Measurements from ENCODE around the gene ROS1.
"Not testable (repeated sequence)": the region's sequence is repeated elsewhere in the genome, so short reads cannot be mapped to it uniquely, and the experiment has no call there.

Gene ROS1

DNA sequence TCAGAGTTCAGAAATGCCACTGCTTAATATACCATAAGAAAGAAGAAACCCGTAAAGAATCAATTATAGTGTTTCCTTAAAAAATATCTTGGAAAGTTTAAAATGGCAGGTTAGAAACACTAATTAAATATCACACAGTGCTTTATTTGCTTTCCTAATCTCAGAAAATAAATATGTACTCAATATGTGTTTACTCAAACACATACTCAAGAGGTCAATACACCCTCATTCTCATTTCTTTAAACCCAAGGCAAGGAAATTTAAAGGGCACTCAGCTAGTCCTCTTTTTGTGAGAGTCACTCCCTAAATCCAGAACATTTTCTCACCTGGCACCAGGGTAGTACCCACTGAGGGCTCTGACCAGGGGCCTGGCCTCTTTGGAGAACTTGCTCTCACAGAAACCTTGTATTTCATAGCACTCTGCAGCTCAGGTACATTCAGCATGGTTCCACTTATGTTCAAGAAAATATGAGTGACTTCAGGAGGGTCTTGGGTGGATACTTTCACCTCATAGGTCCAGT, 38.2 kb downstream of the ROS1 start:
- Histone ChIP-seq H3K9me3 (ENCODE audit: control insufficient read depth, low read length) (no peaks in the 10 kb centered on the region), H3K36me3 (ENCODE audit: control insufficient read depth, insufficient read depth, low read length) (no peaks in the 10 kb centered on the region), H3K27me3 (ENCODE audit: control insufficient read depth, insufficient read depth, low read length, poor library complexity, severe bottlenecking) (no peaks in the 10 kb centered on the region), H3K4me3 (ENCODE audit: insufficient read depth, low read depth, low read length) (no peak overlapping the region), H3K27ac (ENCODE audit: insufficient read depth, low read depth, low read length, poor library complexity, severe bottlenecking) (no peak overlapping the region), H3K4me1 (ENCODE audit: control insufficient read depth, insufficient read depth, low read length) (no peaks in the 10 kb centered on the region)
- 83% methylated on average over 1 of the region's 1 CpG; no CpG with 5 or more reads in 1 of the 2 experiments for WGBS, 2 experiments

DNA sequence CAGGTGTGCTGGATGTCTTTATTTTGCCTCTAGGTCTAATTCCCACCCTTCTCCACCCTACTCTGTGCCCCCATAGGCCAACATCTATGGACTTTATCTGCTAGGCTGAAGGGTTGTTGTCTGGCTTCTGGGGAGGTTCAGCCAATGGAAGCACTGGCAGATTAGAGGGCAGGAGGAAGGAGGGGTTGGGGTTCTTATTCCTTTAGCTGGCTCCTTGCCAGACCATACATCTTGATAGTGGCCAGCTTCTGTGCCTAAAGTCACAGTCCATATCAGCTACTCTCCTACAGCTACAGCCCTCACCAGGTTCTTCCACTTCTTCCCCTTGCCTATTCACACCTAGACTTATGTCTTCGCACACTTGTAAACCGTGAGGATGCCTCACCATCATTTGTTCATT, 41.1 kb downstream of the ROS1 start:
- H3K9me3 ChIP-seq (ENCODE audit: control insufficient read depth, low read length): no peaks in the 10 kb centered on the region
- H3K27me3 ChIP-seq (ENCODE audit: control insufficient read depth, insufficient read depth, low read length, poor library complexity, severe bottlenecking): no peaks in the 10 kb centered on the region
- WGBS, 2 experiments: 93 to 94% methylated on average over 2 of the region's 2 CpGs
- H3K36me3 ChIP-seq (ENCODE audit: control insufficient read depth, insufficient read depth, low read length): no peaks in the 10 kb centered on the region
- no peak overlapping the region for H3K4me3 ChIP-seq (ENCODE audit: insufficient read depth, low read depth, low read length)
- H3K4me1 ChIP-seq (ENCODE audit: control insufficient read depth, insufficient read depth, low read length): no peaks in the 10 kb centered on the region
- no peak overlapping the region for H3K27ac ChIP-seq (ENCODE audit: insufficient read depth, low read depth, low read length, poor library complexity, severe bottlenecking)

GRCh38 chr6:117381749-117382148, 44.0 kb downstream of the ROS1 start:
- 90% methylated on average over 2 of the region's 2 CpGs for WGBS, 2 experiments
- Histone ChIP-seq H3K9me3 (ENCODE audit: control insufficient read depth, low read length) (no peaks in the 10 kb centered on the region), H3K27ac (ENCODE audit: insufficient read depth, low read depth, low read length, poor library complexity, severe bottlenecking) (no peak overlapping the region), H3K4me3 (ENCODE audit: insufficient read depth, low read depth, low read length) (no peak overlapping the region), H3K4me1 (ENCODE audit: control insufficient read depth, insufficient read depth, low read length) (no peaks in the 10 kb centered on the region), H3K27me3 (ENCODE audit: control insufficient read depth, insufficient read depth, low read length, poor library complexity, severe bottlenecking) (no peaks in the 10 kb centered on the region), H3K36me3 (ENCODE audit: control insufficient read depth, insufficient read depth, low read length) (no peaks in the 10 kb centered on the region)

- Histone ChIP-seq H3K4me3 (ENCODE audit: insufficient read depth, low read depth, low read length) (no peak overlapping the region), H3K27me3 (ENCODE audit: control insufficient read depth, insufficient read depth, low read length, poor library complexity, severe bottlenecking) (no peaks in the 10 kb centered on the region), H3K27ac (ENCODE audit: insufficient read depth, low read depth, low read length, poor library complexity, severe bottlenecking) (no peak overlapping the region), H3K4me1 (ENCODE audit: control insufficient read depth, insufficient read depth, low read length) (no peaks in the 10 kb centered on the region), H3K9me3 (ENCODE audit: control insufficient read depth, low read length) (no peaks in the 10 kb centered on the region), H3K36me3 (ENCODE audit: control insufficient read depth, insufficient read depth, low read length) (no peaks in the 10 kb centered on the region)
- 92 to 98% methylated on average over 2 of the region's 2 CpGs for WGBS, 2 experiments
Measured at GRCh38 chr6:117380298-117380697, 45.4 kb downstream of the ROS1 start.

GRCh38 chr6:117375446-117375845, 50.3 kb downstream of the ROS1 start:
- Histone ChIP-seq H3K9me3 (ENCODE audit: control insufficient read depth, low read length) (no peaks in the 10 kb centered on the region), H3K27me3 (ENCODE audit: control insufficient read depth, insufficient read depth, low read length, poor library complexity, severe bottlenecking) (no peaks in the 10 kb centered on the region), H3K4me1 (ENCODE audit: control insufficient read depth, insufficient read depth, low read length) (no peaks in the 10 kb centered on the region), H3K27ac (ENCODE audit: insufficient read depth, low read depth, low read length, poor library complexity, severe bottlenecking) (no peak overlapping the region), H3K36me3 (ENCODE audit: control insufficient read depth, insufficient read depth, low read length) (no peaks in the 10 kb centered on the region), H3K4me3 (ENCODE audit: insufficient read depth, low read depth, low read length) (no peak overlapping the region)

- WGBS, 2 experiments: 92 to 93% methylated on average over 33 of the region's 33 CpGs
Measured at GRCh38 chr6:117373211-117373813, 52.4 kb downstream of the ROS1 start.

DNA sequence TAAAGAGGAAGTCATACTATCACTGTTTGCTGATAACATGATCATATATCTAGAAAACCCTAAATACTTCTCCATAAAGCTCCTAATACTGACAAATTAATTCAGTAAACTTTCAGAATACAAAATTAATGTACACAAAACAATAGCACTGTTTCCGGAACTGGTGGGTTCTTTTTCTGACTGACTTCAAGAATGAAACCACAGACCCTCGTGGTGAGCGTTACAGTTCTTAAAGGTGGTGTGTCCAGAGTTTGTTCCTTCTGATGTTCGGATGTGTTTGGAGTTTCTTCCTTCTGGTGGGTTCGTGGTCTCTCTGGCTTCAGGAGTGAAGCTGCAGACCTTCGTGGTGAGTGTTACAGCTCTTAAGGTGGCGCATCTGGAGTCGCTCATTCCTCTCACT, 53.5 kb downstream of the ROS1 start:
- H3K9me3 ChIP-seq (ENCODE audit: control insufficient read depth, low read length); H3K27ac ChIP-seq (ENCODE audit: insufficient read depth, low read depth, low read length, poor library complexity, severe bottlenecking); H3K4me3 ChIP-seq (ENCODE audit: insufficient read depth, low read depth, low read length); H3K27me3 ChIP-seq (ENCODE audit: control insufficient read depth, insufficient read depth, low read length, poor library complexity, severe bottlenecking); H3K36me3 ChIP-seq (ENCODE audit: control insufficient read depth, insufficient read depth, low read length); H3K4me1 ChIP-seq (ENCODE audit: control insufficient read depth, insufficient read depth, low read length): not testable (repeated sequence)
- 91 to 98% methylated on average over 8 of the region's 8 CpGs for WGBS, 2 experiments

More at GRCh38 chr6:117373211-117373813, 52.4 kb downstream of the ROS1 start:
- H3K9me3 ChIP-seq (ENCODE audit: control insufficient read depth, low read length): no peaks in the 10 kb centered on the region
- no peak overlapping the region for H3K4me3 ChIP-seq (ENCODE audit: insufficient read depth, low read depth, low read length)
- no peak overlapping the region for H3K27ac ChIP-seq (ENCODE audit: insufficient read depth, low read depth, low read length, poor library complexity, severe bottlenecking)
- no peaks in the 10 kb centered on the region for H3K27me3 ChIP-seq (ENCODE audit: control insufficient read depth, insufficient read depth, low read length, poor library complexity, severe bottlenecking)
- H3K36me3 ChIP-seq (ENCODE audit: control insufficient read depth, insufficient read depth, low read length): no peaks in the 10 kb centered on the region
- H3K4me1 ChIP-seq (ENCODE audit: control insufficient read depth, insufficient read depth, low read length): no peaks in the 10 kb centered on the region

GRCh38 chr6:117371492-117371891, 54.2 kb downstream of the ROS1 start:
- Histone ChIP-seq H3K36me3 (ENCODE audit: control insufficient read depth, insufficient read depth, low read length) (no peaks in the 10 kb centered on the region), H3K4me3 (ENCODE audit: insufficient read depth, low read depth, low read length) (no peak overlapping the region), H3K27ac (ENCODE audit: insufficient read depth, low read depth, low read length, poor library complexity, severe bottlenecking) (no peak overlapping the region), H3K9me3 (ENCODE audit: control insufficient read depth, low read length) (no peaks in the 10 kb centered on the region), H3K4me1 (ENCODE audit: control insufficient read depth, insufficient read depth, low read length) (no peaks in the 10 kb centered on the region), H3K27me3 (ENCODE audit: control insufficient read depth, insufficient read depth, low read length, poor library complexity, severe bottlenecking) (no peaks in the 10 kb centered on the region)
- 90 to 91% methylated on average over 4 of the region's 4 CpGs for WGBS, 2 experiments

DNA sequence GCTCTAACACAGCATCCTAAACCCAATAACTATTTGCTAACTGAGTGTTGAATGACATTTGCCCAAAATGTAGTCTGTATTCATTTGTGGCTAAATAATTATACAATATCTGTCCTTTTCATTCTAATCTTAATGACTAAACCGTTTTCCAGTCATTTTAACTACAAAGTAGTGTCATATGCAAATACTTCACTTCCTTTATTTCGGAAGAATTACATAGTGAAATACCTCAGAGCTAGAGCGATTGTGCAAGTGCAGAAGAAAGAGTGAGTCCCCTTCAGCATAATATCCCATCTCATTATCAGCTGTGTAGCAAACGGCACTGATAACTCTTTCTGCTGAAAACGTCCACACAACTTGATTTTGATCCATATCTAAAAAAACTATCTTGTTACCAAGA, 66.2 kb downstream of the ROS1 start:
- H3K4me3 ChIP-seq (ENCODE audit: insufficient read depth, low read depth, low read length): no peak overlapping the region
- H3K27me3 ChIP-seq (ENCODE audit: control insufficient read depth, insufficient read depth, low read length, poor library complexity, severe bottlenecking): no peaks in the 10 kb centered on the region
- H3K27ac ChIP-seq (ENCODE audit: insufficient read depth, low read depth, low read length, poor library complexity, severe bottlenecking): no peak overlapping the region
- H3K9me3 ChIP-seq (ENCODE audit: control insufficient read depth, low read length): no peaks in the 10 kb centered on the region
- H3K4me1 ChIP-seq (ENCODE audit: control insufficient read depth, insufficient read depth, low read length): no peaks in the 10 kb centered on the region
- no peaks in the 10 kb centered on the region for H3K36me3 ChIP-seq (ENCODE audit: control insufficient read depth, insufficient read depth, low read length)
- WGBS, 2 experiments: 81 to 88% methylated on average over 4 to 5 of the region's 5 CpGs

DNA sequence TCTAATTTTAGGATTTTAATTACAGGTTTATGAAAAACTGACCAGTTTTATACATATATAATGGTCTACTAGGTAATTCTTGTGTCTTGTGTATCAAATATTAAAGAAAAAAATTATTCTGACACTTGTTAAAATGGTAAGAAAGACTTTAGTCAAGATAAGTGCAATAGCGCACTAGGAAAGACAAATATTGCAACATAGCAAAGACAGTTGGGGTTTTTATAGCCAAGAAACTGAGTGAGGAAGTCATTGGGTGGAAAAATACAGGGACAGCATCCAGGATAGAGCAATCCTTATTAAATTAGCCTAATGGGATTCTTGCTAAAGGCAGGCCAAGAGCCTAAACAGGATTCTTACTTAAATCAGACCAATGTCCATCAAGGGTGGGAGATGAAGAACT, 71.1 kb downstream of the ROS1 start:
- Histone ChIP-seq H3K4me1 (ENCODE audit: control insufficient read depth, insufficient read depth, low read length) (no peaks in the 10 kb centered on the region), H3K36me3 (ENCODE audit: control insufficient read depth, insufficient read depth, low read length) (no peaks in the 10 kb centered on the region), H3K27ac (ENCODE audit: insufficient read depth, low read depth, low read length, poor library complexity, severe bottlenecking) (no peak overlapping the region), H3K27me3 (ENCODE audit: control insufficient read depth, insufficient read depth, low read length, poor library complexity, severe bottlenecking) (no peaks in the 10 kb centered on the region), H3K4me3 (ENCODE audit: insufficient read depth, low read depth, low read length) (no peak overlapping the region), H3K9me3 (ENCODE audit: control insufficient read depth, low read length) (no peaks in the 10 kb centered on the region)
- WGBS, 2 experiments: 93 to 95% methylated on average over 1 of the region's 1 CpG

All from ectodermal cell (in vitro differentiated cells).